ENCODE results near the gene TMEM131. TPM values are rescaled to one million over a fixed set of nuclear protein-coding genes. Genes with fewer than 3 reads are reported as not detected.

The TMEM131 gene
- total RNA-seq, 1 donor from 2014 or later = 35.3 TPM

GRCh38 chr2:97891611-97892010, 104.1 kb downstream of the TMEM131 start:
- Mint-ChIP-seq H3K36me3 (ENCODE audit: low read depth, unreplicated experiment) (peaks cover 12% of the 10 kb centered on the region), H3K27me3 (ENCODE audit: low read depth, unreplicated experiment) (no peaks in the 10 kb centered on the region), H3K4me1 (ENCODE audit: low read depth, unreplicated experiment) (no peaks in the 10 kb centered on the region), H3K4me3 (ENCODE audit: unreplicated experiment) (no peak overlapping the region), H3K27ac (ENCODE audit: unreplicated experiment) (no peak overlapping the region), H3K9me3 (ENCODE audit: unreplicated experiment) (peaks cover 7% of the 10 kb centered on the region)
- Histone ChIP-seq H3K79me2 (ENCODE audit: insufficient read depth, low read length) (no peaks in the 10 kb centered on the region), H3K36me3 (ENCODE audit: insufficient read depth, low read length) (peaks cover 8% of the 10 kb centered on the region), H3K4me1 (ENCODE audit: insufficient read depth, low read length) (no peaks in the 10 kb centered on the region), H3K27me3 (ENCODE audit: insufficient read depth, low read length) (no peaks in the 10 kb centered on the region), H3K27ac (ENCODE audit: low read depth, low read length) (no peak overlapping the region), H3K9me3 (ENCODE audit: insufficient read depth, low read depth, low read length) (peaks cover under 1% of the 10 kb centered on the region), H3K4me2 (ENCODE audit: low read length) (no peak overlapping the region), H2AFZ (ENCODE audit: low read depth, low read length) (no peak overlapping the region), H4K20me1 (ENCODE audit: insufficient read depth, low read length) (no peaks in the 10 kb centered on the region), H3K4me3 (ENCODE audit: insufficient read depth, low read depth, low read length) (no peak overlapping the region), H3K9ac (ENCODE audit: low read length) (no peak overlapping the region)
- TF ChIP-seq EZH2 (IDR thresholded peaks at IDR 0.05; ENCODE audit: insufficient read depth, low read length) (no peak), CTCF (IDR thresholded peaks at IDR 0.05; ENCODE audit: insufficient read depth, low read depth, low read length) (no peak)
- FAIRE-seq = no peak
- DNase-seq (ENCODE audit: low read depth) = no peak

- H3K9ac ChIP-seq (ENCODE audit: low read length) = no peak overlapping the region
- Mint-ChIP-seq H3K4me3 (ENCODE audit: unreplicated experiment) (no peak overlapping the region), H3K36me3 (ENCODE audit: low read depth, unreplicated experiment) (peaks cover 30% of the 10 kb centered on the region), H3K4me1 (ENCODE audit: low read depth, unreplicated experiment) (no peaks in the 10 kb centered on the region), H3K27me3 (ENCODE audit: low read depth, unreplicated experiment) (no peaks in the 10 kb centered on the region), H3K27ac (ENCODE audit: unreplicated experiment) (no peak overlapping the region), H3K9me3 (ENCODE audit: unreplicated experiment) (peaks cover 20% of the 10 kb centered on the region)
- TF ChIP-seq EZH2 (IDR thresholded peaks at IDR 0.05; ENCODE audit: insufficient read depth, low read length) (no peak), CTCF (IDR thresholded peaks at IDR 0.05; ENCODE audit: insufficient read depth, low read depth, low read length) (no peak)
- DNase-seq (ENCODE audit: low read depth) (no peak), FAIRE-seq (no peak)
- peaks cover 15% of the 10 kb centered on the region for H3K36me3 ChIP-seq (ENCODE audit: insufficient read depth, low read length)
- H3K4me2 ChIP-seq (ENCODE audit: low read length) = no peak overlapping the region
- no peak overlapping the region for H3K27ac ChIP-seq (ENCODE audit: low read depth, low read length)
- no peaks in the 10 kb centered on the region for H3K79me2 ChIP-seq (ENCODE audit: insufficient read depth, low read length)
- no peaks in the 10 kb centered on the region for H3K4me1 ChIP-seq (ENCODE audit: insufficient read depth, low read length)
- H3K4me3 ChIP-seq (ENCODE audit: insufficient read depth, low read depth, low read length) = no peak overlapping the region
- H2AFZ ChIP-seq (ENCODE audit: low read depth, low read length) = no peak overlapping the region
- H3K9me3 ChIP-seq (ENCODE audit: insufficient read depth, low read depth, low read length) = peaks cover 5% of the 10 kb centered on the region
- H3K27me3 ChIP-seq (ENCODE audit: insufficient read depth, low read length) = no peaks in the 10 kb centered on the region
- no peaks in the 10 kb centered on the region for H4K20me1 ChIP-seq (ENCODE audit: insufficient read depth, low read length)
Measured at GRCh38 chr2:97889156-97889555, 106.6 kb downstream of the TMEM131 start.

- H3K4me1 Mint-ChIP-seq (ENCODE audit: low read depth, unreplicated experiment) = no peaks in the 10 kb centered on the region
- no peak overlapping the region for H3K4me3 Mint-ChIP-seq (ENCODE audit: unreplicated experiment)
- H3K9me3 Mint-ChIP-seq (ENCODE audit: unreplicated experiment) = peaks cover 20% of the 10 kb centered on the region
- peaks cover 30% of the 10 kb centered on the region for H3K36me3 Mint-ChIP-seq (ENCODE audit: low read depth, unreplicated experiment)
- peaks cover 5% of the 10 kb centered on the region for H3K9me3 ChIP-seq (ENCODE audit: insufficient read depth, low read depth, low read length)
- TF ChIP-seq CTCF (IDR thresholded peaks at IDR 0.05; ENCODE audit: insufficient read depth, low read depth, low read length) (no peak), EZH2 (IDR thresholded peaks at IDR 0.05; ENCODE audit: insufficient read depth, low read length) (no peak)
- no peaks in the 10 kb centered on the region for H3K79me2 ChIP-seq (ENCODE audit: insufficient read depth, low read length)
- no peak overlapping the region for H3K4me2 ChIP-seq (ENCODE audit: low read length)
- no peak overlapping the region for H3K4me3 ChIP-seq (ENCODE audit: insufficient read depth, low read depth, low read length)
- no peak overlapping the region for H3K27ac Mint-ChIP-seq (ENCODE audit: unreplicated experiment)
- no peak for DNase-seq (ENCODE audit: low read depth)
- H4K20me1 ChIP-seq (ENCODE audit: insufficient read depth, low read length) = peaks cover 10% of the 10 kb centered on the region
- no peak overlapping the region for H2AFZ ChIP-seq (ENCODE audit: low read depth, low read length)
- no peak overlapping the region for H3K27ac ChIP-seq (ENCODE audit: low read depth, low read length)
- no peaks in the 10 kb centered on the region for H3K27me3 Mint-ChIP-seq (ENCODE audit: low read depth, unreplicated experiment)
- no peaks in the 10 kb centered on the region for H3K27me3 ChIP-seq (ENCODE audit: insufficient read depth, low read length)
- H3K9ac ChIP-seq (ENCODE audit: low read length) = no peak overlapping the region
- peak; percentile 67 for FAIRE-seq
- no peaks in the 10 kb centered on the region for H3K4me1 ChIP-seq (ENCODE audit: insufficient read depth, low read length)
- peaks cover 15% of the 10 kb centered on the region for H3K36me3 ChIP-seq (ENCODE audit: insufficient read depth, low read length)
Measured at GRCh38 chr2:97885841-97886240, 109.9 kb downstream of the TMEM131 start.

All from astrocyte (in vitro differentiated cells and primary cell).